K562 (cell line): ENCODE data around the gene TRMT1L. TPM values are rescaled to one million over a fixed set of nuclear protein-coding genes. Genes with fewer than 3 reads are reported as not detected.

ENCODE experiments used
- BRCA1 ChIP-seq, 2 experiments: fragments of 450-650 bp in 1 of 2; sonication (generic) in 1 of 2; formaldehyde crosslinking in 1 of 2; IDR thresholded peaks; 2 replicates each; pipeline versions ENCODE4 v1.5.0 to v1.6.1; 2017 to 2020; ENCODE audit warnings: mild to moderate bottlenecking in 1 of 2, missing genetic modification reagents in 1 of 2
- ELK3 ChIP-seq: fragments of 450-650 bp; formaldehyde crosslinking; IDR thresholded peaks from 2 replicates; pipeline ENCODE4 v1.4.0; 2020; ENCODE audit warnings: mild to moderate bottlenecking
- HDAC1 ChIP-seq, 2 experiments: fragments of 450-650 bp; IDR thresholded peaks; 2 replicates each; pipeline ENCODE4 v1.6.1; 2016 to 2017; ENCODE audit warnings: inconsistent platforms in 1 of 2, mild to moderate bottlenecking in 1 of 2, moderate library complexity in 1 of 2
- HMG20B ChIP-seq: fragments of 250-450 bp; sonication (Bioruptor Pico); IDR thresholded peaks from 2 replicates; pipeline ENCODE4 v1.5.0; 2021; ENCODE audit warnings: mild to moderate bottlenecking
- HNRNPLL ChIP-seq: fragments of 200-400 bp; formaldehyde crosslinking; IDR thresholded peaks from 2 replicates; pipeline ENCODE4 v1.6.1; 2017; ENCODE audit warnings: low read length, low read depth, mild to moderate bottlenecking; ENCODE audit not compliant: poor library complexity, severe bottlenecking
- MLLT1 ChIP-seq, 2 experiments: fragments of 450-650 bp; IDR thresholded peaks; 2 replicates each; pipeline ENCODE4 v1.6.1; 2016
- MTA3 ChIP-seq: fragments of 450-650 bp; formaldehyde crosslinking; IDR thresholded peaks from 2 replicates; pipeline ENCODE4 v1.6.1; 2017; ENCODE audit warnings: mild to moderate bottlenecking, borderline replicate concordance
- NCOA4 ChIP-seq: fragments of 450-650 bp; IDR thresholded peaks from 2 replicates; pipeline ENCODE4 v1.6.1; 2018; ENCODE audit warnings: mild to moderate bottlenecking; ENCODE audit not compliant: partially characterized antibody
- PHF21A ChIP-seq: fragments of 450-650 bp; IDR thresholded peaks from 2 replicates; pipeline ENCODE4 v1.6.1; 2017; ENCODE audit warnings: low read depth, borderline replicate concordance
- RCOR1 ChIP-seq, 2 experiments: IDR thresholded peaks; 2 replicates each; pipeline ENCODE4 v1.6.1; 2012; ENCODE audit warnings: low read depth in 2 of 2, low read length in 2 of 2, borderline replicate concordance in 1 of 2, improper control_type of control experiment in 1 of 2
- TEAD1 ChIP-seq, 2 experiments: fragments of 450-650 bp in 1 of 2; sonication (generic) in 1 of 2; formaldehyde crosslinking; IDR thresholded peaks; 2 replicates each; pipeline versions ENCODE4 v1.4.0 to v1.8.0; 2020 to 2022; ENCODE audit warnings: mild to moderate bottlenecking in 2 of 2, missing genetic modification reagents in 1 of 2
- ZNF134 ChIP-seq: fragments of 250-450 bp; sonication (Bioruptor Pico); conservative IDR thresholded peaks from 2 replicates; pipeline ENCODE4 v1.4.0; 2020
- ZNF551 ChIP-seq: fragments of 250-450 bp; sonication (Bioruptor Pico); IDR thresholded peaks from 2 replicates; pipeline ENCODE4 v1.5.0; 2021; ENCODE audit warnings: mild to moderate bottlenecking, moderate library complexity
- ZNF707 ChIP-seq: fragments of 250-450 bp; sonication (Bioruptor Pico); conservative IDR thresholded peaks from 2 replicates; pipeline ENCODE4 v1.8.0; 2022; ENCODE audit warnings: inconsistent platforms, mild to moderate bottlenecking, moderate library complexity
- polyA plus RNA-seq, 8 experiments: library from polyadenylated mRNA; depleted of rRNA in 4 of 8; stranded (reverse) in 5 of 8; unstranded in 3 of 8; fragments of >200 nt; fragmentation: Nextera tagmentation in 2 of 8; fragmentation: Illumina TruSeq in 1 of 8; extraction: Ambion mirVana in 2 of 8; extraction: Trizol in 1 of 8; gene quantifications; 2 replicates each; pipeline versions ENCODE4 v1.2.1 to v1.2.3, GENCODE V29; 2011 to 2014; ENCODE audit warnings: inconsistent platforms in 1 of 8, missing spikeins in 1 of 8
- total RNA-seq, 7 experiments: library from RNA; depleted of rRNA in 6 of 7; stranded (reverse); fragments of >200 nt in 6 of 7; fragmentation: Illumina TruSeq in 2 of 7; extraction: Trizol in 2 of 7; gene quantifications; 2 replicates each; pipeline versions ENCODE4 v1.2.1 to v1.2.3, GENCODE V29; 2011 to 2021; ENCODE audit warnings: low replicate concordance in 1 of 7
- TF ChIP-seq, protein P1 (sequence below): fragments of 450-650 bp; IDR thresholded peaks from 2 replicates; pipeline ENCODE4 v1.6.1; 2016; ENCODE audit warnings: low read depth
- TF ChIP-seq, protein P2 (sequence below): sonication (generic); formaldehyde crosslinking; IDR thresholded peaks from 2 replicates; pipeline ENCODE4 v1.8.0; 2022; ENCODE audit warnings: missing genetic modification reagents, mild to moderate bottlenecking, moderate library complexity, borderline replicate concordance

Gene TRMT1L
- total and polyA plus RNA-seq, 9 of the 15 experiments (the other 6 are each of a cell fraction or from before 2014, with no cell fraction given), result 6.4 to 88.9 (median 32.9) TPM

DNA sequence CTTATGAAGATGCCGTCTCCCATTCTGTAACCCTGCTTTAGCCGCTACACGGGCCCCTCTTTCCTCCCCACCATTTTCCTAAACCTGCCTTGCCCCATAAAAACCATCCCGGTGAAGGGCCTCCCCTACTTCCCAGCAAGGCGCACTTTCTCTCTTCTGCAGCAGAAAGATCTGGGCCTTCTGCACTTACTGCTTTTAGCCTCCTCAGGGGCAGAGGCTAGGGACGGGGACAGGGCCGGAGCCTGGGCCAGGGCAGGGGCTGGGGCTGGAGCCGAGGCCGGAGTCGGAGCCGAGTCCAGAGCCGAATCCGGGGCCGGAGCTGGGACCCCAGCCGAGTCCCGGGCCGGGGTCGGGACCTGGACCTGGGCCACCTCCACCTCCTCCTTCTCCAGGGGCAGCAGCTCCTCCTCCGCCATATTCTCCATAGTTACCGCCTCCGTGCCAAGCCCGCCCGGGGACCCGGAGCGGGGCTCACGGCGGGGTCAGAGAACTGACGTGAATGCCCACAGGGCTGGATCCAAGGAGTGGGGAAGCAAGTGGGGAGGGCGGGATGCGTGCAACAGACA is 382 bp downstream of the TRMT1L start (continued):
- TF ChIP-seq, protein P1, sequence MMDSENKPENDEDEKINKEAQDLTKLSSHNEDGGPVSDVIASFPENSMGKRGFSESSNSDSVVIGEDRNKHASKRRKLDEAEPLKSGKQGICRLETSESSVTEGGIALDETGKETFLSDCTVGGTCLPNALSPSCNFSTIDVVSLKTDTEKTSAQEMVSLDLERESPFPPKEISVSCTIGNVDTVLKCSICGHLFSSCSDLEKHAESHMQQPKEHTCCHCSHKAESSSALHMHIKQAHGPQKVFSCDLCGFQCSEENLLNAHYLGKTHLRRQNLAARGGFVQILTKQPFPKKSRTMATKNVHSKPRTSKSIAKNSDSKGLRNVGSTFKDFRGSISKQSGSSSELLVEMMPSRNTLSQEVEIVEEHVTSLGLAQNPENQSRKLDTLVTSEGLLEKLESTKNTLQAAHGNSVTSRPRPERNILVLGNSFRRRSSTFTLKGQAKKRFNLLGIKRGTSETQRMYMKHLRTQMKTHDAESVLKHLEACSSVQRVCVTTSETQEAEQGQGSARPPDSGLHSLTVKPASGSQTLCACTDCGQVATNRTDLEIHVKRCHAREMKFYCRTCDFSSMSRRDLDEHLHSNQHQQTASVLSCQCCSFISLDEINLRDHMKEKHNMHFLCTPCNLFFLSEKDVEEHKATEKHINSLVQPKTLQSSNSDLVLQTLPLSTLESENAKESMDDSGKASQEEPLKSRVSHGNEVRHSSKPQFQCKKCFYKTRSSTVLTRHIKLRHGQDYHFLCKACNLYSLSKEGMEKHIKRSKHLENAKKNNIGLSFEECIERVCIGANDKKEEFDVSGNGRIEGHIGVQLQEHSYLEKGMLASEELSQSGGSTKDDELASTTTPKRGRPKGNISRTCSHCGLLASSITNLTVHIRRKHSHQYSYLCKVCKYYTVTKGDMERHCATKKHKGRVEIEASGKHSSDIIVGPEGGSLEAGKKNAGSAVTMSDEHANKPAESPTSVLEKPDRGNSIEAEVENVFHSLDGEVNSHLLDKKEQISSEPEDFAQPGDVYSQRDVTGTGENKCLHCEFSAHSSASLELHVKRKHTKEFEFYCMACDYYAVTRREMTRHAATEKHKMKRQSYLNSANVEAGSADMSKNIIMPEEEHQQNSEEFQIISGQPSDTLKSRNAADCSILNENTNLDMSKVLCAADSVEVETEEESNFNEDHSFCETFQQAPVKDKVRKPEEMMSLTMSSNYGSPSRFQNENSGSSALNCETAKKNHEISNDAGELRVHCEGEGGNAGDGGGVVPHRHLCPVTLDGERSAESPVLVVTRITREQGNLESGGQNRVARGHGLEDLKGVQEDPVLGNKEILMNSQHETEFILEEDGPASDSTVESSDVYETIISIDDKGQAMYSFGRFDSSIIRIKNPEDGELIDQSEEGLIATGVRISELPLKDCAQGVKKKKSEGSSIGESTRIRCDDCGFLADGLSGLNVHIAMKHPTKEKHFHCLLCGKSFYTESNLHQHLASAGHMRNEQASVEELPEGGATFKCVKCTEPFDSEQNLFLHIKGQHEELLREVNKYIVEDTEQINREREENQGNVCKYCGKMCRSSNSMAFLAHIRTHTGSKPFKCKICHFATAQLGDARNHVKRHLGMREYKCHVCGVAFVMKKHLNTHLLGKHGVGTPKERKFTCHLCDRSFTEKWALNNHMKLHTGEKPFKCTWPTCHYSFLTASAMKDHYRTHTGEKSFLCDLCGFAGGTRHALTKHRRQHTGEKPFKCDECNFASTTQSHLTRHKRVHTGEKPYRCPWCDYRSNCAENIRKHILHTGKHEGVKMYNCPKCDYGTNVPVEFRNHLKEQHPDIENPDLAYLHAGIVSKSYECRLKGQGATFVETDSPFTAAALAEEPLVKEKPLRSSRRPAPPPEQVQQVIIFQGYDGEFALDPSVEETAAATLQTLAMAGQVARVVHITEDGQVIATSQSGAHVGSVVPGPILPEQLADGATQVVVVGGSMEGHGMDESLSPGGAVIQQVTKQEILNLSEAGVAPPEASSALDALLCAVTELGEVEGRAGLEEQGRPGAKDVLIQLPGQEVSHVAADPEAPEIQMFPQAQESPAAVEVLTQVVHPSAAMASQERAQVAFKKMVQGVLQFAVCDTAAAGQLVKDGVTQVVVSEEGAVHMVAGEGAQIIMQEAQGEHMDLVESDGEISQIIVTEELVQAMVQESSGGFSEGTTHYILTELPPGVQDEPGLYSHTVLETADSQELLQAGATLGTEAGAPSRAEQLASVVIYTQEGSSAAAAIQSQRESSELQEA, result no peak
- TF ChIP-seq HMG20B (CRISPR knock-in tag) (no peak), RCOR1 (IDR thresholded peaks at IDR 0.05; ENCODE audit: borderline replicate concordance in 1 of 2, low read depth in 2 of 2, low read length in 2 of 2) (no peak), HDAC1 (IDR thresholded peaks at IDR 0.05) (peak in 1 of 2 experiments; percentile 19; a peak in 1 of 4 replicates), PHF21A (no peak), ZNF707 (CRISPR knock-in tag) (no peak), TEAD1 (CRISPR knock-in tag; IDR thresholded peaks at IDR 0.05) (0 out of 4 replicates have a peak, but pooled peaks have one; percentile 12 to 34), ZNF551 (CRISPR knock-in tag) (no peak), BRCA1 (IDR thresholded peaks at IDR 0.05) (no peak), BRCA1 (CRISPR knock-in tag; IDR thresholded peaks at IDR 0.05) (no peak), ZNF134 (0 out of 2 replicates have a peak, but pooled peaks have one; percentile 15), MLLT1 (IDR thresholded peaks at IDR 0.05) (peak; percentile 32 to 43; a peak in 2 of 4 replicates), ELK3 (CRISPR knock-in tag) (0 out of 2 replicates have a peak, but pooled peaks have one; percentile 28), NCOA4 (no peak), MTA3 (no peak), HNRNPLL (no peak)
- TF ChIP-seq, protein P2, sequence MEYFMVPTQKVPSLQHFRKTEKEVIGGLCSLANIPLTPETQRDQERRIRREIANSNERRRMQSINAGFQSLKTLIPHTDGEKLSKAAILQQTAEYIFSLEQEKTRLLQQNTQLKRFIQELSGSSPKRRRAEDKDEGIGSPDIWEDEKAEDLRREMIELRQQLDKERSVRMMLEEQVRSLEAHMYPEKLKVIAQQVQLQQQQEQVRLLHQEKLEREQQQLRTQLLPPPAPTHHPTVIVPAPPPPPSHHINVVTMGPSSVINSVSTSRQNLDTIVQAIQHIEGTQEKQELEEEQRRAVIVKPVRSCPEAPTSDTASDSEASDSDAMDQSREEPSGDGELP (CRISPR knock-in tag), result no peak
